GM12891 (cell line): ENCODE measurements around the gene PHPT1.
"Not testable (repeated sequence)": the region's sequence is repeated elsewhere in the genome, so short reads cannot be mapped to it uniquely, and the experiment has no call there.

Experiments used
- DNase-seq: peaks from one replicate; pipeline ENCODE4 v3.0.0; 2011; ENCODE audit warnings: low spot score; ENCODE audit not compliant: insufficient read length
- FAIRE-seq: peaks from 2 replicates; lab custom pipeline; 2011; peaks lifted over from hg19 to GRCh38; lab: Jason Lieb, UNC
- PAX5 ChIP-seq: IDR thresholded peaks from 2 replicates; pipeline ENCODE4 v1.6.1; 2011; ENCODE audit warnings: low read length, moderate library complexity, mild to moderate bottlenecking; ENCODE audit not compliant: insufficient read depth, severe bottlenecking
- POLR2A ChIP-seq: IDR thresholded peaks from 2 replicates; pipeline ENCODE4 v1.6.1; 2011; ENCODE audit warnings: low read depth, low read length, control low read depth
- POLR2AphosphoS5 ChIP-seq: IDR thresholded peaks from 2 replicates; pipeline ENCODE4 v1.6.1; 2011; ENCODE audit warnings: low read depth, low read length, control low read depth
- POU2F2 ChIP-seq: IDR thresholded peaks from 2 replicates; pipeline ENCODE4 v1.6.1; 2011; ENCODE audit warnings: low read depth, mild to moderate bottlenecking, control low read depth, low read length, moderate library complexity
- SPI1 ChIP-seq: IDR thresholded peaks from 2 replicates; pipeline ENCODE4 v1.6.1; 2011; ENCODE audit warnings: low read depth, low read length, control low read depth
- TAF1 ChIP-seq: IDR thresholded peaks from 2 replicates; pipeline ENCODE4 v1.6.1; 2011; ENCODE audit warnings: low read depth, low read length, control low read depth

PHPT1 gene

DNA sequence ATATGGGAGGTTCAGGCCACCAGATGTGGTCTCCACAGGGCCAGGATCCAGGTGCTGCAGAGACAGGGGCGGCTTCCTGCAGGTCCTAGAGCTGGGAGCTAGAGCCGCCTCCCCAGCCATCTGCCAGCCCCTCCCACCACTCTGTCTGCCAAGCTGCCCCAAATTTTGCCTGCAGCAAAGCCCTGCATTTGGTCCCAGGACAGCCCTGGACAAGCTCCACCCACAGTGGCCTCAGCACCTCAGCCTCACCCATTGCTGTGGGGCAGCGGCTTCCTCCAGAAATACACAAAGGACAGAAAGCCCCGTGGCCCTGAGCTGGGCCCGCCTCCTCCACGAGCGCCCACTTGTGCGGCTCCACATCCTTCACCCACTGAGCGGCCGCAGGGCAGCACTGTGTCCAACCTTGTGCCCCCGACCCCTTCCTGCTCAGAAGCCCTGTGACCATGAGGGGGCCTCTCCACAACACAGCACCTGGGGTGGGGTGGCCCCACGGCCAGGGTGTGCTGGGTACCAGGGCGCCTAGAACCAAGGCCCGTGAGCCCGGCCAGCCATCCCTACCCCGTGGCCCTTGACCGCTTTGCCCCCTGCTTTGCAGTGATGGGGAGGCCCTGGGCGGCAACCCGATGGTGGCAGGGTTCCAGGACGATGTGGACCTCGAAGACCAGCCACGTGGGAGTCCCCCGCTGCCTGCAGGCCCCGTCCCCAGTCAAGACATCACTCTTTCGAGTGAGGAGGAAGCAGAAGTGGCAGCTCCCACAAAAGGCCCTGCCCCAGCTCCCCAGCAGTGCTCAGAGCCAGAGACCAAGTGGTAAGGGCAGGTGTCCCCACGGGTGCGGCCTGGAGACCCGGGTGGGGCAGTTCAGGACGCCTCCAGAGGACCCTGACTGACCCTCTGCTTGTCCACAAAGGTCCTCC lies 10.6 kb upstream of the PHPT1 start:
- FAIRE-seq (no peak), DNase-seq (no peak)

DNA sequence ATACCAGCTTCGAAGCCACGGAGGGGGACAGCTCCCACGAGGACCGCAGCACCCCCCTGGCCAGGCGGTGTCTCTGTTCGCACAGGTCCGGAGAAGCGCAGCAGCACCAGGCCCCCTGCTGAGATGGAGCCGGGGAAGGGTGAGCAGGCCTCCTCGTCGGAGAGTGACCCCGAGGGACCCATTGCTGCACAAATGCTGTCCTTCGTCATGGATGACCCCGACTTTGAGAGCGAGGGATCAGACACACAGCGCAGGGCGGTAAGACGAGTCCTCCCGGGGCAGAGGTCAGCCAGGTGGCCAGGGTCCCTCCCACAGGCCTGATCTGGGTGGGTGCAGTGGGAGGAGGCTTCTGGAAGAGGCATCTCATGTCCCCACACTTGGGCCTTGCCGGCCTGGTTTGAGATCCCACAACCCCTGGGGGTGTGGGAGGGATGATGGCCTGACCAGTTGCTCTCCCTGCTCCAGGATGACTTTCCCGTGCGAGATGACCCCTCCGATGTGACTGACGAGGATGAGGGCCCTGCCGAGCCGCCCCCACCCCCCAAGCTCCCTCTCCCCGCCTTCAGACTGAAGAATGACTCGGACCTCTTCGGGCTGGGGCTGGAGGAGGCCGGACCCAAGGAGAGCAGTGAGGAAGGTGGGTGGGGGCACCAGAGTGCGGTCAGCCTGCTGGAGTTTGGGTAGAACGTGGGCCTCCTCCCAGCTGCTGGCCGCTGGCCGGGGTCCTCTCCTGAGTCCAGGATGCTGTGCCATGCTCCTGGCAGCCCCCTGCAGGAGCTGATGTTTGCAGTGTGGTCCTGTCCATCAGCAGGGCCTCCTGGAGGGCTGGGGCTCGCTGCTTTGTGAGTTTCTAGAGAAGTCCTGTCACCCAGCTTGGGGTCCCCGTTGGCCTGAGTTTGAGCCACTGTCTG lies 9.7 kb upstream of the PHPT1 start:
- no peak for FAIRE-seq
- TF ChIP-seq PAX5 (no peak), SPI1 (no peak), POU2F2 (no peak)
- DNase-seq = no peak

More for the DNA sequence above, 10.6 kb upstream of the PHPT1 start:
- no peak for TF ChIP-seq POU2F2
- no peak for TF ChIP-seq POLR2A
- no peak; the same call in 1 of the 2 replicates for TF ChIP-seq POLR2AphosphoS5
- no peak for TF ChIP-seq SPI1
- TF ChIP-seq PAX5 = no peak
- TF ChIP-seq TAF1 = no peak

DNA sequence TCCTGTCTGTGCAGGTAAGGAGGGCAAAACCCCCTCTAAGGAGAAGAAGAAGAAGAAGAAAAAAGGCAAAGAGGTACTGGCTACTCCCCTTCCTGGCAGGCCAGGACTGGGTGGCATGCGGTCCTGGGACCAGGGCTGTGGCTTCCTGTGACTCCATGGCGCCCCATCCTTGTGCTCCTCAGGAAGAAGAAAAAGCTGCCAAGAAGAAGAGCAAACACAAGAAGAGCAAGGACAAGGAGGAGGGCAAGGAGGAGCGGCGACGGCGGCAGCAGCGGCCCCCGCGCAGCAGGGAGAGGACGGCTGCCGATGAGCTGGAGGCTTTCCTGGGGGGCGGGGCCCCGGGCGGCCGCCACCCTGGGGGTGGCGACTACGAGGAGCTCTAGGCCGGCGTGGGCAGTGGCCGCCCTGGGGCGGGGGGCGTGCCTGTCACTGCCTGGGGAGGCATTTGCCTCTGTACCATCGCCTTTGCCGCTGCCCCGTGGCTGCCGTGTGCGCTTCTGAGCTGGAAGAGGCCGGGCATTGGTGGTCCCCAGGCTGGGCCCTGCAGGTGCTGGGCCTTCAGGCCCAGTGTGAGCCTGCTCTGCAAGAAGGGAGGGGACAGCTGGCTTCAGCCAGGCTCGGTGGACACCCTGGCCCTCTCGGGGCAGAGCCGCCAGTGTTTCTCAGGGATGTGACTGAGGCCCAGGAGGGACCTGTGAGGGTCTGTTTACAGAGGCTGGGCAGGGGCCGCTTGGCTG lies 8.9 kb upstream of the PHPT1 start:
- TF ChIP-seq POU2F2 (no peak), PAX5 (no peak), SPI1 (no peak), POLR2A (no peak), POLR2AphosphoS5 (no peak), TAF1 (no peak)
- FAIRE-seq (no peak), DNase-seq (no peak)

DNA sequence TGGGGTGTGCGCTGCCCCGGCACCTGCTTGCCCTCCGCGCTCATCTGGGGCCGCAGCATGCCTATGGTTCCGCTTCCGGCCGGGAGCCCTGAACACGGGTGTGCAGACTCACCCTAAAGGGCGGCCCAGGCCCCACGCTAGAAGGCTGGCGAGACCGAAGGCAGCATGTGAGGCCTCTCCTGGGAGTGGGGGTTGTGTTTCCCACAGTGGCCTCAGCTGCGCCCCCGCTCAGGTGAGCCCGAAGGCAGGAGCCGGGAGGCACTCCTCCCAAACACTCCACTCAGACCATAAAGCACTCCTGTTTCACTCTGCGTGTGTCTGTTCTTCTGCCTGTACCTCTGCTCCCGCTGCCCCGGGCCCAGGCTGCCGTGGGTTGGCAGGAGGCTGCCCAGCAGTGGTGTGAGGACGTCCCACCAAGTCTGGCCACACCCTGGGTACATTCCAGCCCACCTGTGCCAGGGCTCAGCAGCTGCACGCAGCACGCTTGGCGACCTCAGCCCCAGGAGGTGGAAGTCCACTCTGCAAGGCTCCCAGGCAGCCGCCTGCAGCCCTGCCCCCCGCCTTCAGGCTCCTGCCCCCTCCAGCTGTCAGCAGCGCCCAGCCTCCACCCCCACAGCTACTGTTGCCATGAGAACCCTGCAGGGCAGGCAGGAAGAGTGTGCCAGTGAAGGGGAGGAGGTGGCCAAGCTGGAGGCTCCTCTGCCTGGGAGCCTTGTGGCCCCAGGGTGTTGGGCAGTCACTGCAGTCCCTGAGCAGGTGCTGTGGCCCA lies 8.1 kb upstream of the PHPT1 start:
- TF ChIP-seq POU2F2 = no peak
- no peak for TF ChIP-seq TAF1
- no peak for TF ChIP-seq PAX5
- TF ChIP-seq POLR2AphosphoS5 = no peak
- TF ChIP-seq SPI1 = no peak
- TF ChIP-seq POLR2A = no peak
- DNase-seq (no peak), FAIRE-seq (no peak)

DNA sequence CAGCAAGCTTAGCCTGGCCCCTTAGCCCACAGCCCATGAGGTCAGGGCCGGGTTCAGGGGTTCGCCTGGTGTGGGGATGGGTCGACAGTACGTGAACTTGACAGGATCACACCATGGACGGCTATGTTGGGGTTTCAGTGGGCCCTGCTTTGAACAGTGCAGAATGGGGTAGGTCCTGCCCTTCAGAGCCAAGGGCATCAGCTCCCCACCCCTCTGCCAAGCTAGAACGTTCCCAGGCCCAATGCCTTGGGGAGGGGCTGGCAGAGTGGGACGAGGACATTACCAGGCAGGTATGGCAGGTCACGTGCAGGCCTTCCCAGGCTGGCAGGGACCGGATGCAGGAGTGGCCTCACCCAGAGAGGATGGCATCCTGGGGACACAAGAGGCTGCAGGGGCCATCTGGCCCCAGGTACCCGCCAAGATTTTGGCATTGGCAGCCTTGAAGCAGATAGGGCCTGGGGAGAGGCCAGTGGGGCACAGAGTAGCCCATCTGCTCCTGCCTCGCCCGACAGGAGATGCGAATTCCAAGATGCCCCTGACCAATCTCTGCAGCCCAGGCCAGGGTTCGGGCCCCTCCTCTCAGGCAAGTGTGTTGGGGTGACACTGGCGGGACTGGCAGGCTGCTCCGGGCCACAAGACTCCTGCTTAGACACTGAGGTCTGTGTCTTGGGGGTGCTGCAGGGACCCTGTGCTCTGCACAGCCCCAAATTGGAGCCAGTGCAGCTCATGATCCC lies 7.4 kb upstream of the PHPT1 start:
- peak; percentile 77 for FAIRE-seq
- DNase-seq = not testable (repeated sequence)

DNA sequence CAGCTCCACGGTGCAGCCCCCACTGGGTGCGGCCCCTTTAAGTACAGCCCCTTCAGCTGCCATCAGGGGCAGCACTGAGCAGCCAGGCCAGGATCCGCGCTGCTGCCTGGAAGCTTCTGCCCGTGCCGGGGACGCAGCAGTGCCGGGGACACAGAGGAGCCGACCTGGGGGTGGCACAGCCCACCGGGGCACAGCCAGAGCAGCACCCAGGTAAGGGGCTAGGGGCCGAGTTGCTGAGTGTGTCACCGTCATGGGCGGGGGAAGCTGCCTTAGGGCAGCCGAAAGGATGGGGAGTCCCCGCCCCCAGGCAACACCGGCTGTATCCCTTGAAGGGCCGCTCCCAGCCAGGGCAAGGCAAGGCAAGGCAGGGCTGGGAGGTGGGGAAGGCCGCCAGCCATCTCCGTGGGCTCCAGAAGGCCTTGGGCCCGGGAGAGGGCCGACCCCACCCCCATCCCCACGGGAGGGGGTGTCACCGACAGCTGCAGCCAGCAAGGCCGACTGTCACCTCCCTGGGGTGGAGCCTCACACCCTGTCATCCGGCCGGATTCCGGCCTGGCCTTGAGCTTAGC lies 6.7 kb upstream of the PHPT1 start, which contains the start of gene AJM1:
TSS of gene AJM1 (plus strand) at position 99 of the 569 bp plus-strand sequence. CDS start 1,937 bp downstream, outside the sequence.
- FAIRE-seq (peak; percentile 95), DNase-seq (peak; percentile 92)

DNA sequence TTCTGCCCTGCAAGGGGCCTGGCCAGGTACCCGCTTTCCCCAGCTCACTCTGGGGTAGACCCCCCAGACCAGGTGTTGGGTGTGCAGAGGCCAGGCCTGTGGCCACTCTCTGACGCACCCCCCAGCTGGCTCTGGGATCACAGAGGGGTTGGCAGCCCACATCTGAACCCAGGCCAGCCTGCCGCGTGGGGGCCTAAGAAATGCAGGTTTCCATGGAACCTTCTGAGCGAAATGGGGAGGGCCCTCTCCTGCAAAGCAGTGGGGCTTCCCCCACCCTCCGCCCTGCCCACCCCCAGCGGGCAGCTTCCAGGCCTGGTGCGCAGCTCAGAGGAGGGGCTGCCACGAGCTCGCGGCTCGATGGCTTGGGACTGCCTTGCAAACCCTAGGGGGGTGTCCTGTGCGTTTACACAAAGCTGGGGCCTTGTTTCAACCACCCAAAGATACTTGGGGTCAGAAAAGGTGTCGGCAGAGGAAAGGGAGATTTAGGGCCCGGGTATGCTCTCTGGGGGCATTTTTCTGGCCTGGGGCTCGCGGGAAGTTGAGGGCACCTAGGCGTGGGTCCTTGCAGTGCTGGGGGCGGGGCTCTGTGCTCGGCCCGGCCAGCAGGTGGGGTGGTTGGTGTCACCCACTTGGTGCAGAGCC lies 5.9 kb upstream of the PHPT1 start:
- DNase-seq = not testable (repeated sequence)
- FAIRE-seq = peak; percentile 56

DNA sequence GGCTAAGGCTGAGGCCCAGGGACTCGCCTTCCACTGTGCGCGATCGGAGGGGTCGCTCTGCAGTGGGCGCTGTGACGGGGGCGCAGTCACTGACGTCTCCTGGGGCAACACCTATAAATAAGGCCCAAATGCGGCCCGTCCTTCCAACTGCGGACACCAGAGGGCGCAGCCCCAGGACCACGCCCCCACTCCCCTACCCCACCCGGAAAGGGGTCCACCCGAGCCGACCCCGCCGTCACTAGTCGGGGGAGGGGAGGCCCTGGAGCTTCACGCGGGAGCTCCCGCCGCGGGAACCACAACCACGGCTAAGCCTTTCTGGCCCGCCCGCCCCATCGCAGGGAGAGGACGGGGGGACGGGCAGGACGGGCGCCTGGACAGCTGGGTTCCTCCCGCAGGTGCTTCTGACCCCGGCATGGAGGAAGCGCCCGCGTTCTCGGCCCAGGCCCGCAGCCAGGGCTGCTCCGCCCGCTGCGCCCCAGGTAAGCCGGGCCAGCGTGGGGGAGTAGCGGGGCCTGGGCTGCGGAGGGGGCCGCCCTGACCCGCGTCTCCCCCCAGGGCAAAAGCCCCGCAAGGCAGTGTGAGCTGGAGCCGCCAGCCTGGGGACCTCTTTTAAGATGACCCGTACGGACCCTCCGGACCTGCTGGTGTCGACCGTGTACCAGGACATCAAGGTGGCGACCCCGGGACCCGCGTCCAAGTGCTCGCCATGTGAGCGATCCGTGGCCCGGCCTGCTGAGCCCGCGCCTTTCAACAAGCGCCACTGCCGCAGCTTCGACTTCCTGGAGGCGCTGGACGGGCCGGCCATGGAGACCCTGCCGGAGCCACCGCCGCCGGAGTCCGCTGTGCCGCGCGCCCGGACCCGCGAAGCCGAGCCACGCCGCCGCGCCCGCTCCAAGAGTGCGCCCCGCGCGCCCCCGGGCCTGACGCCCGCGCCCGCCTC lies 5.1 kb upstream of the PHPT1 start:
- not testable (repeated sequence) for DNase-seq
- peak; percentile 84 for FAIRE-seq
